HG03439 (cell line): ENCODE measurements around the gene ZNF236.

ENCODE experiments used
- ATAC-seq: cut with Tn5 transposase; IDR thresholded peaks from one replicate; pipeline ENCODE4 v1.9.1; 2021; ENCODE audit warnings: mild to moderate bottlenecking, moderate library complexity; ENCODE audit not compliant: unreplicated experiment

Gene ZNF236

DNA sequence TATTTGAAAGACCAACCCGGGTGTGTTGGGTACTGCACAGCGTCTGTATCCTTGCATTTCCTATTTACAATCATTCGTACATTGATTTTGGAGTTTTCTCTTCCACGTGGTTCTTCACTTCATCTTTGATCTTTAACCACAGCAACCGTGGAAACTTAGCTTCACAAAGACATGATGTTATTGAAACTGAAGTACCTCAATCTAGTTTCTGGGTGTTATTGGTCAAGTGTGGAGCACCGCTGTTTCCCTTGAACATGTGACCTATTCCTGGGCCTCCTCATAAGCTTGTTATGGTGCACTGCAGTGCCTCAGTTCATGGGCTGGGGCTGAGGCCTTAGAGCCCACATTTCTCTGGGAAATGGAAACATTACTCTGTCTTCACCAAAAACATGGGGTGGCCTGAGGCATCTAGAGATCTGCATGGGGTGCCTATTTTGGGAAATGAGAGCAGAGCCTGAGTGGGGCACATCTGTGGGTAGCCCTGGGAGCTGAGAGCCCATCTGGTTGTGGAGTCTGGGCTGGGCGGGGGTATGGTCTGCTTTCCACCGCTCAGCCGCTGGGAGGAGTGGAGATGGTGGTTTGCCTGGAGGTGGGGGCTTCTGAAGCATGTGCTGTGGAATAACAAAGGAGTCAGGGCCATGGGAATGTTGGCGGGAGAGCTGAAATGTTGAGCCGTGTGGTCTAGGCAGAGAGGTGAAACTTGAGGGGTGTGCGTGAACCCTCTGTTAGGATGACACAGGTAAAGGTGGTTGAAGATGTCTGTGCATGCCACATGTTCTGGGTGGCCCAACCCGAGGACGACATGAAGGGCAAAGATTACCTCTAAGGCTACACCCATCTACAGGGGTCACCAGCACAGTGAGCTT is 37.4 kb downstream of the ZNF236 start:
- no peak for ATAC-seq

GRCh38 chr18:76860411-76860810 is 38.1 kb downstream of the ZNF236 start:
- no peak for ATAC-seq

GRCh38 chr18:76866666-76867065 is 44.3 kb downstream of the ZNF236 start:
- ATAC-seq = no peak

DNA sequence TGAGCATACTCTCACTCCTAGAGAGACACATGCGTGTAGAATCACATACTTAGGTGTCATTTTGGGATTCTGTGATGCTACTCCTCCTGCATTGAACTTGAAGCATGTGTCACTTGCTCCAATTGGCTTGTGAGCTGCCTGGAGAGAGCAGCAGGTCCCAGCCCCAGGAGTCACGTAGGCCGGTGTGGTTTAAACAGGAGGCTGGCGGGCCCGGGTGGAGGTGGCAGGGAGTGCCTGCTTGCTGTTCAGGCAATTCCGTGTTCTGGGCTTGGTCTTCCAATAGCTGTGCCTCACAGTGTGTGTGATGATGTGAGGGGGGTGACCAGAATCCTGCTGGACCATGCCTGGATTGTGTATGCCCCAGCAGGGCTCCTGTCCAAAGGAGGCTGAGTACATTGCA is 51.0 kb downstream of the ZNF236 start:
- ATAC-seq = no peak

DNA sequence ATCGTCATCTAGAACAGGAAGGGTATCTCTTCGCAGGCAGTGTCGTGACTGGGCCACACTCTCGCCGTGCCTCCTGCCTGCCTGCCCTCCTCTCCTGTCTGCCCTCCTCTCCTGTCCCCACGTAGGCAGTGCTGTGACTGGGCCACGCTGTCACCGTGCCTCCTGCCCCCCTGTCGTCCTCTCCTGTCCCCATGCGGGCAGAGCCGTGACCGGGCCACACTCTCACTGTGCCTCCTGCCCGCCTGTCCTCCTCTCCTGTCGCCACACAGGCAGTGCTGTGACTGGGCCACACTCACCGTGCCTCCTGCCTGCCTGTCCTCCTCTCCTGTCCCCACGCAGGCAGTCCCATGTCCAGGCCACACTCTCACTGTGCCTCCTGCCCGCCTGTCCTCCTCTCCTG is 51.4 kb downstream of the ZNF236 start:
- no peak for ATAC-seq

DNA sequence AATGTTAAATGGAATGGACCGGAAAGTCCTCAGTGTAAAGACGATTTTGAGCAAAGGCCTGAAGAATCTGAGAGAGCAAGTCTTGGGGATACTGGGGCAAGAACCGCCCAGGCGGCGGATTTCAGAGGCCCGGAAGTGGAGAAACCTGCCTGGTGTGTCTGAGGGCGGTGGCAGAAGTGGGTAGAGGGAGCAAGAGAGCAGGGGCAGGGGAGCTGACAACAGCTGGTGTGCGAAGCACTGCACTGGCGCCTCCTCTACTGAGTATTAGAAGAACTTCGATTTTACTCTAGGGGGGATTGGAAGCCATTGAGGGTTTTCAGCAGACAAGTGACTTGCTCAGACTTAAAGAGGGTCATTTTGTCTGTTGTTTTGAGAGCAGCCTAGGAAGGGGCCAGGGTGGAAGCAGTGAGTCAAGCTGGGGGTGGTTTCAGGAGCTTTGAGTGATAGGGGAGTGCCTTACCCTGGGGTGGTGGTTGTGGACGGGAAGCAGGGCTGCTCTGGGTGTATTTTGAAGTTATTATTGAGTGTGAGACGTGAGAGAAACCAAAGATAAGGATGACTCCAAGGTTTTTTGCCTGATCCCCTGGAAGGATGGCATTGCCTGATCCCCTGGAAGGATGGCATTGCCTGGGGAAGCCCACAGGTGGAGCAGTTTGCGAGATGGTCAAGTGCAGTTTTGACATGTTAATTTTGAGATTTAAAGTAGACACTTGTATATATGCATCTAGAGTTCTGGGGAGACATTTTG is 52.5 kb downstream of the ZNF236 start:
- ATAC-seq = no peak

GRCh38 chr18:76875390-76876325 is 53.3 kb downstream of the ZNF236 start:
- ATAC-seq = no peak

GRCh38 chr18:76878426-76878825 is 56.1 kb downstream of the ZNF236 start:
- ATAC-seq = no peak

- no peak for ATAC-seq
These were observed 57.7 kb downstream of the ZNF236 start for GRCh38 chr18:76880026-76880425.

DNA sequence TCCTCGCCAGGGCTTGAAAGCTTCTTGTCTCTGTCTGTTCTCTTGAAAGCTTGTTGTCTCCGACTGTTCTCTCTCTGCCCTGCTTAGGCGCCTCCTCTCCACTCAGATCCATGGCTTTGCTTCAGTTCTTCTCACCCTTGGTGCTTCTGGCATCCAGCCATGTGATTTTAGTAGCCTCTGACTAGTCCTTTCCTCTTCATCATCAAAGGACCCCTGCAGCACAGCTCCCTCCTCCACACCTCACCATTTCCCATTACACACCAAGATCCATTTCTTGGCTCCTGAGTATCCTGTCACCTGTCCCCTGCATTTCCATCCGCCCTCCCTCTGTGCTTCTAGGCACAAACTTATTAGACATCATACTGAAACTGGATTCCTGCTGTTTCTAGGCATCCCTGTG is 59.4 kb downstream of the ZNF236 start:
- no peak for ATAC-seq

DNA sequence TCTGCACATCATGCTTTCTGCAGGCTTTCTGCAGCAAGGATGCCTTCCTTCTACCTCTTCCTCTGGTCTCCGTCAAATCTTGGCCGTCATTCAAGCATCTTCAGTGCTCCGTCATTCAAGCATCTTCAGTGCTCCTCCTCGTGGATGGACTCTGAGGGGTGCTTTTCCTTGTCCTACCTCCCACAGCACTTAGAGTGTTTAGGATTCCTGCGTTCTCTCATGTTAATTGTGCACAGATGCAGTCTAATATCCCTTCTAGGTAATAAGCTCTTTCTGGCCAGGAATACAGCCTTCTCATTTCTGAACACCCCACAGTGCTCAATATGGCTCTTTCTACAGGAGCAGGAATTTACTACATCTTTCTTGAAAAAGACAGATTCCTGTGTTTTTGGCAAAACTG is 59.8 kb downstream of the ZNF236 start:
- no peak for ATAC-seq

GRCh38 chr18:76885001-76885400 is 62.6 kb downstream of the ZNF236 start:
- ATAC-seq = no peak

- ATAC-seq = no peak
These were observed 63.8 kb downstream of the ZNF236 start for GRCh38 chr18:76886112-76886511.

DNA sequence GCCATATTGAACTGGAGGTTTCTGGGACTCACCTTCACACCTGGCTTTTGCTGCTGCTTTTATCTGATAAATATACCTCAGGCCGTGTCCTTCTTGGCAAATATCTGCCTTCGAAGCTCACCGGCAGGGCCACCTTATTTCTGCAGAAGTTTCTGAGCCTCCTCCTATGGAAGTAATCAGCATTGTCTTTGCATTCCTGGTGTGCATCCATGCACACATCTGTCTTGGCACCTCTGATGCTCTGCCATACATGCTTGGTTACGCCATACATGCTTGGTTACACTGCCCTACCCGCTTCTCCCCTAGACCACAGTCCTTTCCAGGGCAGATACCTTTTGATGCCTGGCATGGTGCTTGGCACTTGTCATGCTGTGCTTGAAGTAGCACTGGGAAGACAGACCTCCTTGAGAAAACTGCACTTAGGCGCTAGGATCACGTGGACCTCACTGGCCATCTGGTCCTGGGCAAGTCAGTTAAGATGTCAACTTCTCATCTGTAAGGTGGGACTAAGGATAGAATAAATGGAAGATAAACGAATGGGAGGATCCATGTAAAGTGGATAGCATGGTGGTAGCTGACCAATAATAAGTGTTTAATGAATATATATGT is 66.8 kb downstream of the ZNF236 start:
- no peak for ATAC-seq

- no peak for ATAC-seq
These were observed 70.5 kb downstream of the ZNF236 start for GRCh38 chr18:76892832-76893231.

- ATAC-seq = no peak
These were observed 72.4 kb downstream of the ZNF236 start for GRCh38 chr18:76894566-76895346.

DNA sequence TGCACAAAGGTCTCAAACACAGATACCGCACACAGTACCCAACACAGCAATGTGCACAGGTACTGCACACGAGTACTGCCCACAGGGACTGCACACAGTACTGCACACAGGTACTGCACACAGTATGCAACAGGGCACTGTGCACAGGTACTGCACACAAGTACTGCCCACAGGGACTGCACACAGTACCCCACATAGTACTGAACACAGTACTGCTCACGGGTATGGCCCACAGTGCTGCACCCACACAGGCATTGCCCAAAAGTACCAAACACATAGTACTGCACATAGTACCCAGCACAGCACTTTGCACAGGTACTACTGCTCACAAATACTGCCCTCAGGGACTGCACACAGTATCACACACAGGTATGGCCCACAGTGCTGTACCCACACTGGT is 73.1 kb downstream of the ZNF236 start:
- ATAC-seq = no peak

DNA sequence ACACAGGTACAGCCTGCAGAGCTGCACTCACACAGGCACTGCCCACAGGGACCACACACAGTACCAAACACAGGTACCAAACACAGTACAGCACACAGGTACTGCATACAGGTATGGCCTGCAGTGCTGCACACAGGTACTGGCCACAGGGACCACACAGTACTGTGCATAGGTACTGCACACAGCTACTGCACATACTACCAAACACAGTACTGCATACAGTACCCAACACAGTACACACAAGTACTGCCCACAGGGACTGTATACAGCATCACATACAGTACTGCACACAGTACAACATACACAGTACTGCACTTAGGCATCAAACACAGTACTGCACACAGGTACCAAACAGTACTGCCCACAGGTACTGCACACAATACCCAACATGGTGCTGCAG is 74.3 kb downstream of the ZNF236 start:
- no peak for ATAC-seq

- ATAC-seq = no peak
These were observed 74.9 kb downstream of the ZNF236 start for GRCh38 chr18:76897257-76897656.

GRCh38 chr18:76903386-76903785 is 81.0 kb downstream of the ZNF236 start:
- ATAC-seq = no peak
